ENCODE measurements around the gene TMC8.

GRCh38 chr17:78110363-78111015, 20.1 kb upstream of the TMC8 start:
- TF ChIP-seq, protein P1, sequence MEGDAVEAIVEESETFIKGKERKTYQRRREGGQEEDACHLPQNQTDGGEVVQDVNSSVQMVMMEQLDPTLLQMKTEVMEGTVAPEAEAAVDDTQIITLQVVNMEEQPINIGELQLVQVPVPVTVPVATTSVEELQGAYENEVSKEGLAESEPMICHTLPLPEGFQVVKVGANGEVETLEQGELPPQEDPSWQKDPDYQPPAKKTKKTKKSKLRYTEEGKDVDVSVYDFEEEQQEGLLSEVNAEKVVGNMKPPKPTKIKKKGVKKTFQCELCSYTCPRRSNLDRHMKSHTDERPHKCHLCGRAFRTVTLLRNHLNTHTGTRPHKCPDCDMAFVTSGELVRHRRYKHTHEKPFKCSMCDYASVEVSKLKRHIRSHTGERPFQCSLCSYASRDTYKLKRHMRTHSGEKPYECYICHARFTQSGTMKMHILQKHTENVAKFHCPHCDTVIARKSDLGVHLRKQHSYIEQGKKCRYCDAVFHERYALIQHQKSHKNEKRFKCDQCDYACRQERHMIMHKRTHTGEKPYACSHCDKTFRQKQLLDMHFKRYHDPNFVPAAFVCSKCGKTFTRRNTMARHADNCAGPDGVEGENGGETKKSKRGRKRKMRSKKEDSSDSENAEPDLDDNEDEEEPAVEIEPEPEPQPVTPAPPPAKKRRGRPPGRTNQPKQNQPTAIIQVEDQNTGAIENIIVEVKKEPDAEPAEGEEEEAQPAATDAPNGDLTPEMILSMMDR (IDR thresholded peaks at IDR 0.05; ENCODE audit: insufficient read depth, low read length, poor library complexity, severe bottlenecking) = no peak
- TF ChIP-seq EZH2phosphoT487 (conservative IDR thresholded peaks at IDR 0.05; ENCODE audit: low read length) = no peak
